ENCODE measurements around the gene BCAR3.

BCAR3 gene

DNA sequence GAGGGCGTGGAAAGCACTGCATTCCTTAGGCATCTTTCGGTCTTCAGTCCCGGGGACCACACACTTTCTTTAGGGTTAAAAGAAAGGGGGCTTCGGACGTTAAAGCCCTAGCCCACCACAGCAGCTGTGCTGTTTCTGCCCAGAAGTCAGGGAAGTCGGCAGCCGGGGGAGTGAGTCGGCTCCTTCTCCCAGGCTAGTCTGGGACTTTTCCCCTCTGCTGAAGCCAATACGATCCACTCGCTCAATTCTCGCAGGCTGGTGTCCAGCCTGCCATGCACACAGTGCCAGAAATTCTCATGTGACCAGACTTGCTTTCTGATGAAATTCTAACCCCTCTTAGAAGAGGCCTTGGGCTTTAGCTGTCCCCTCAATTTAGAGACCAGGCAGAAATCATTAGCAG lies 67.7 kb downstream of the BCAR3 start:
- peaks cover 27 to 48% of the 10 kb centered on the region in 2 donors for H3K4me1 ChIP-seq (ENCODE audit: control insufficient read depth in 2 of 2, insufficient read depth in 1 of 2, low read depth in 1 of 2, low read length in 2 of 2)
- H3K9me3 ChIP-seq (replicated peaks in 1 of 2; ENCODE audit: control insufficient read depth in 2 of 2, insufficient read depth in 1 of 2, low read depth in 1 of 2, low read length in 2 of 2): no peaks in the 10 kb centered on the region
- H3K27ac ChIP-seq (replicated peaks; ENCODE audit: low read length): peak overlapping the region; percentile 36
- peaks cover 0 to 24% of the 10 kb centered on the region in 2 donors for H3K36me3 ChIP-seq (replicated peaks in 1 of 2; ENCODE audit: control insufficient read depth in 2 of 2, insufficient read depth in 2 of 2, low read length in 2 of 2)
- no peak overlapping the region for H2AFZ ChIP-seq (ENCODE audit: low read length)
- no peak overlapping the region for H3K4ac ChIP-seq (ENCODE audit: low read length)
- H3K9ac ChIP-seq (ENCODE audit: low read depth, low read length, poor library complexity): no peak overlapping the region
- no peak overlapping the region for H3K4me3 ChIP-seq (ENCODE audit: low read length in 2 of 2)
- H3K23ac ChIP-seq (ENCODE audit: low read depth, low read length, poor library complexity): no peak overlapping the region
- no peak overlapping the region for H2BK120ac ChIP-seq (ENCODE audit: low read depth, low read length)
- H3K14ac ChIP-seq (ENCODE audit: low read length): no peak overlapping the region
- H3K79me1 ChIP-seq (ENCODE audit: low read depth, low read length): no peaks in the 10 kb centered on the region
- H3K27me3 ChIP-seq (ENCODE audit: control insufficient read depth in 3 of 3, insufficient read depth in 3 of 3, low read depth in 1 of 3, low read length in 3 of 3): no peaks in the 10 kb centered on the region
- no peak overlapping the region for H2BK12ac ChIP-seq (ENCODE audit: low read length)
- H4K8ac ChIP-seq (ENCODE audit: low read depth, low read length): no peak overlapping the region
- H2AK5ac ChIP-seq (ENCODE audit: low read depth, low read length): no peak overlapping the region
- DNase-seq (ENCODE audit: low spot score): no peak
- no peak overlapping the region for H2BK15ac ChIP-seq (ENCODE audit: low read length)
- no peak overlapping the region for H2BK5ac ChIP-seq (ENCODE audit: low read length)
- no peak overlapping the region for H3K4me2 ChIP-seq (ENCODE audit: insufficient read depth, low read length, poor library complexity, severe bottlenecking)
- H4K91ac ChIP-seq (ENCODE audit: low read depth, low read length, poor library complexity): no peak overlapping the region
- peak overlapping the region; percentile 36 for H3K18ac ChIP-seq (ENCODE audit: low read length)
- no CpG with 5 or more reads among the region's 11 CpGs for WGBS, 2 donors (ENCODE audit: extremely low coverage in 2 of 2, insufficient read length in 2 of 2, insufficient replicate concordance in 1 of 2)

DNA sequence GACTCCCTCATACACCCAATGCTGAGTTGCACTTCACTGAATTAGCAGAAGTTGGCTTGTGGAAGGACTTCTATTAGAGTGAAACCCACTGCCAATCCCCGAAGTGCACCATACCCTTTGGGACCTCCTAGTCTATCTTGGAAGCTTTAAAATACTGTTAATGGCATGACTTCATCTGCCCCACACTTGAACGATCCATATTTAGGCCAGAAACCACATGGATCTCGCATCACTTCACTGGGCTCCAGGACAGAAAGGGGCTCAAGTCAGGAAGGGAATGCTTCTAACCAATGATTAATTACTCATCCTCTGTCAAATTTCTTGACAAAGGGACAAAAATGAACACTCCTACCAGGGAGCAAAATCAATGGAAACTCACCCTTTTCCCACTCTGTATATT lies 69.1 kb downstream of the BCAR3 start:
- no peak overlapping the region for H4K91ac ChIP-seq (ENCODE audit: low read depth, low read length, poor library complexity)
- H3K4me1 ChIP-seq (ENCODE audit: control insufficient read depth in 2 of 2, insufficient read depth in 1 of 2, low read depth in 1 of 2, low read length in 2 of 2): peaks cover 15 to 49% of the 10 kb centered on the region in 2 donors
- no peak overlapping the region for H3K18ac ChIP-seq (ENCODE audit: low read length)
- no peak overlapping the region for H3K4me3 ChIP-seq (ENCODE audit: low read length in 2 of 2)
- H2BK120ac ChIP-seq (ENCODE audit: low read depth, low read length): no peak overlapping the region
- H3K23ac ChIP-seq (ENCODE audit: low read depth, low read length, poor library complexity): no peak overlapping the region
- H3K4ac ChIP-seq (ENCODE audit: low read length): no peak overlapping the region
- H4K8ac ChIP-seq (ENCODE audit: low read depth, low read length): no peak overlapping the region
- no peaks in the 10 kb centered on the region for H3K27me3 ChIP-seq (ENCODE audit: control insufficient read depth in 3 of 3, insufficient read depth in 3 of 3, low read depth in 1 of 3, low read length in 3 of 3)
- peaks cover 0 to 24% of the 10 kb centered on the region in 2 donors for H3K36me3 ChIP-seq (replicated peaks in 1 of 2; ENCODE audit: control insufficient read depth in 2 of 2, insufficient read depth in 2 of 2, low read length in 2 of 2)
- H2BK15ac ChIP-seq (ENCODE audit: low read length): no peak overlapping the region
- no peaks in the 10 kb centered on the region for H3K9me3 ChIP-seq (replicated peaks in 1 of 2; ENCODE audit: control insufficient read depth in 2 of 2, insufficient read depth in 1 of 2, low read depth in 1 of 2, low read length in 2 of 2)
- no peak overlapping the region for H2AFZ ChIP-seq (ENCODE audit: low read length)
- H2AK5ac ChIP-seq (ENCODE audit: low read depth, low read length): no peak overlapping the region
- H2BK12ac ChIP-seq (ENCODE audit: low read length): no peak overlapping the region
- H2BK5ac ChIP-seq (ENCODE audit: low read length): no peak overlapping the region
- H3K14ac ChIP-seq (ENCODE audit: low read length): no peak overlapping the region
- H3K79me1 ChIP-seq (ENCODE audit: low read depth, low read length): peaks cover 2% of the 10 kb centered on the region
- no peak for DNase-seq (ENCODE audit: low spot score)
- no peak overlapping the region for H3K4me2 ChIP-seq (ENCODE audit: insufficient read depth, low read length, poor library complexity, severe bottlenecking)
- no peak overlapping the region for H3K27ac ChIP-seq (replicated peaks; ENCODE audit: low read length)
- WGBS, 2 donors (ENCODE audit: extremely low coverage in 2 of 2, insufficient read length in 2 of 2, insufficient replicate concordance in 1 of 2): no CpG with 5 or more reads among the region's 3 CpGs
- no peak overlapping the region for H3K9ac ChIP-seq (ENCODE audit: low read depth, low read length, poor library complexity)

DNA sequence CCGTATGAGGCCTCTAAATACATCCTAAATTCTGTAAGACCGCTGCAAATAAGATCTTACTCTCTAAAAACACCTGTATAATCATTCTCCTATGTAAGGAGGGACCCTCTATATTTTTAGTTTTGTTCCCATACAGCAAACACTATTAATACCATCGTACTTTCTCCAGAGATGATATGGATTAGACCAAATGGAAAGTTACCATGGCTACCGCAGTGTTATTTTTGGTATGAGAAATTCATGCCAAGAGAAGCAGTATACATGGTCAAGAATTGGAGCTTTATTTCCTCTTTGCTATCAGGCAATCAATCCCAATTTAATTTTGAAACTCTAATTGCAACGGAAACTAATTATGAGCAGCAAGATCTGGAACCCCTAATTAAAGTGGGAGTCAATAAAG lies 70.0 kb downstream of the BCAR3 start:
- Histone ChIP-seq H3K9ac (ENCODE audit: low read depth, low read length, poor library complexity) (no peak overlapping the region), H2BK15ac (ENCODE audit: low read length) (no peak overlapping the region), H4K91ac (ENCODE audit: low read depth, low read length, poor library complexity) (no peak overlapping the region), H2BK5ac (ENCODE audit: low read length) (no peak overlapping the region), H3K4me2 (ENCODE audit: insufficient read depth, low read length, poor library complexity, severe bottlenecking) (no peak overlapping the region), H3K9me3 (replicated peaks in 1 of 2; ENCODE audit: control insufficient read depth in 2 of 2, insufficient read depth in 1 of 2, low read depth in 1 of 2, low read length in 2 of 2) (no peaks in the 10 kb centered on the region), H2BK12ac (ENCODE audit: low read length) (no peak overlapping the region), H3K18ac (ENCODE audit: low read length) (no peak overlapping the region), H3K27ac (replicated peaks; ENCODE audit: low read length) (no peak overlapping the region), H3K23ac (ENCODE audit: low read depth, low read length, poor library complexity) (no peak overlapping the region), H3K4me1 (ENCODE audit: control insufficient read depth in 2 of 2, insufficient read depth in 1 of 2, low read depth in 1 of 2, low read length in 2 of 2) (peaks cover 7 to 40% of the 10 kb centered on the region in 2 donors), H3K36me3 (replicated peaks in 1 of 2; ENCODE audit: control insufficient read depth in 2 of 2, insufficient read depth in 2 of 2, low read length in 2 of 2) (peaks cover 0 to 24% of the 10 kb centered on the region in 2 donors), H3K14ac (ENCODE audit: low read length) (no peak overlapping the region), H3K27me3 (ENCODE audit: control insufficient read depth in 3 of 3, insufficient read depth in 3 of 3, low read depth in 1 of 3, low read length in 3 of 3) (no peaks in the 10 kb centered on the region), H2AK5ac (ENCODE audit: low read depth, low read length) (no peak overlapping the region), H2BK120ac (ENCODE audit: low read depth, low read length) (no peak overlapping the region), H2AFZ (ENCODE audit: low read length) (no peak overlapping the region), H3K4ac (ENCODE audit: low read length) (no peak overlapping the region), H4K8ac (ENCODE audit: low read depth, low read length) (no peak overlapping the region), H3K79me1 (ENCODE audit: low read depth, low read length) (peaks cover 2% of the 10 kb centered on the region), H3K4me3 (ENCODE audit: low read length in 2 of 2) (no peak overlapping the region)
- no CpG with 5 or more reads among the region's 5 CpGs for WGBS, 2 donors (ENCODE audit: extremely low coverage in 2 of 2, insufficient read length in 2 of 2, insufficient replicate concordance in 1 of 2)
- DNase-seq (ENCODE audit: low spot score): no peak

DNA sequence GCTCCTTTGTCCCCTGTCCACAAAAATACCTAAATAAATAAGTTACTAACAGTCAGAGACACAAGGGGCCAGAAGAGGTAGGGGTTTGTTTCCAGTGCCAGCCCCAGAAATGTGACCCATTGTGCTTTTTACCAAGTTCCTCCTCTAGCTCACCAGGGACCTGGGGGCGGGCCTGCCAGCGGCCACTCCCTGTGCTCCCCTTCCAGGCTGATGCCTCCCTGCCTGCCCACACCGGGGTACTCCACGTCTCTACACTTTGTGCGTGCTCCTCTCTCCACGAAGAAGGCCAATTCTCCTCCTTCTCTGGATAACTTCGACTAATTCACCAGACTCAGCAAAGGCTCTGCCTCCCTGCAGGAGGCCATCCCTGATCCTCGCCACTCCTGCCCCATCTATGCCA lies 72.1 kb downstream of the BCAR3 start:
- Histone ChIP-seq H2BK12ac (ENCODE audit: low read length) (no peak overlapping the region), H4K91ac (ENCODE audit: low read depth, low read length, poor library complexity) (no peak overlapping the region), H2BK120ac (ENCODE audit: low read depth, low read length) (no peak overlapping the region), H3K36me3 (replicated peaks in 1 of 2; ENCODE audit: control insufficient read depth in 2 of 2, insufficient read depth in 2 of 2, low read length in 2 of 2) (peaks cover 0 to 20% of the 10 kb centered on the region in 2 donors), H3K9ac (ENCODE audit: low read depth, low read length, poor library complexity) (peak overlapping the region; percentile 2), H3K4me2 (ENCODE audit: insufficient read depth, low read length, poor library complexity, severe bottlenecking) (no peak overlapping the region), H2BK15ac (ENCODE audit: low read length) (no peak overlapping the region), H3K27me3 (ENCODE audit: control insufficient read depth in 3 of 3, insufficient read depth in 3 of 3, low read depth in 1 of 3, low read length in 3 of 3) (no peaks in the 10 kb centered on the region), H3K4me1 (ENCODE audit: control insufficient read depth in 2 of 2, insufficient read depth in 1 of 2, low read depth in 1 of 2, low read length in 2 of 2) (peaks cover 5 to 25% of the 10 kb centered on the region in 2 donors), H2AFZ (ENCODE audit: low read length) (no peak overlapping the region), H3K4ac (ENCODE audit: low read length) (no peak overlapping the region), H3K27ac (replicated peaks; ENCODE audit: low read length) (no peak overlapping the region), H2AK5ac (ENCODE audit: low read depth, low read length) (peak overlapping the region; percentile 11), H3K4me3 (ENCODE audit: low read length in 2 of 2) (no peak overlapping the region), H3K9me3 (replicated peaks in 1 of 2; ENCODE audit: control insufficient read depth in 2 of 2, insufficient read depth in 1 of 2, low read depth in 1 of 2, low read length in 2 of 2) (peaks cover 0 to 4% of the 10 kb centered on the region in 2 donors), H2BK5ac (ENCODE audit: low read length) (peak overlapping the region; percentile 16), H3K79me1 (ENCODE audit: low read depth, low read length) (peaks cover 2% of the 10 kb centered on the region), H3K18ac (ENCODE audit: low read length) (no peak overlapping the region), H3K23ac (ENCODE audit: low read depth, low read length, poor library complexity) (no peak overlapping the region), H3K14ac (ENCODE audit: low read length) (no peak overlapping the region), H4K8ac (ENCODE audit: low read depth, low read length) (no peak overlapping the region)
- no CpG with 5 or more reads among the region's 8 CpGs for WGBS, 2 donors (ENCODE audit: extremely low coverage in 2 of 2, insufficient read length in 2 of 2, insufficient replicate concordance in 1 of 2)
- DNase-seq (ENCODE audit: low spot score): no peak
